GM10266 (cell line): ENCODE measurements around the gene CBX1.
A peak's percentile ranks its signal among the peaks of the same experiment; 100 is the strongest.

ENCODE experiments used
- DNase-seq: peaks from one replicate; pipeline ENCODE4 v3.0.0; 2012; ENCODE audit errors: extremely low spot score
- CTCF ChIP-seq: IDR thresholded peaks from 2 replicates; pipeline ENCODE4 v1.5.1; 2012; ENCODE audit warnings: mild to moderate bottlenecking, low read depth; ENCODE audit not compliant: control insufficient read depth, insufficient read depth; ENCODE audit errors: missing control alignments

Gene CBX1

GRCh38 chr17:48028736-48029135 is 72.5 kb downstream of the CBX1 start:
- DNase-seq: no peak
- TF ChIP-seq CTCF: no peak

- no peak for DNase-seq
- TF ChIP-seq CTCF: no peak
These were observed 73.8 kb downstream of the CBX1 start for GRCh38 chr17:48027322-48027981.

GRCh38 chr17:48026502-48027321 is 74.6 kb downstream of the CBX1 start:
- peak; percentile 97 for TF ChIP-seq CTCF
- peak; percentile 85 for DNase-seq

GRCh38 chr17:48025904-48026501 is 75.3 kb downstream of the CBX1 start:
- TF ChIP-seq CTCF: peak; percentile 18
- no peak for DNase-seq

GRCh38 chr17:48025040-48025903 is 76.0 kb downstream of the CBX1 start:
- DNase-seq: peak; percentile 96
- peak; percentile 91 for TF ChIP-seq CTCF

- DNase-seq: no peak
- TF ChIP-seq CTCF: no peak
These were observed 76.9 kb downstream of the CBX1 start for GRCh38 chr17:48024149-48025039.
